Activated CD8-positive, alpha-beta T cell treated with anti-CD3 and anti-CD28 coated beads for 36 hours (primary cell): ENCODE results near the gene ACOT7. TPM values are rescaled to one million over a fixed set of nuclear protein-coding genes. Genes with fewer than 3 reads are reported as not detected.

ENCODE experiments used
- ATAC-seq: fragments of 200-7000 bp; cut with Tn5 transposase; one replicate; pipeline ENCODE4 v1.10.0; 2021; ENCODE audit warnings: mild to moderate bottlenecking, moderate library complexity
- CTCF ChIA-PET: fragments of 350-600 bp; sonication (Branson Sonifier 250); formaldehyde crosslinking; loops from one replicate; lab custom pipeline; 2021; ENCODE audit warnings: antibody characterized with exemption; lab: Charles Lee
- POLR2A ChIA-PET: fragments of 350-600 bp; sonication (Branson Sonifier 250); formaldehyde crosslinking; loops from one replicate; lab custom pipeline; 2021; ENCODE audit warnings: antibody characterized with exemption; lab: Charles Lee
- DNase-seq: peaks from one replicate; pipeline ENCODE4 v3.0.0-alpha.2; 2020
- H3K27ac Mint-ChIP-seq: one replicate; pipeline ENCODE4 v1.8.0; 2021; ENCODE audit warnings: mild to moderate bottlenecking, mixed read lengths
- H3K27me3 Mint-ChIP-seq: one replicate; pipeline ENCODE4 v1.8.0; 2021; ENCODE audit warnings: mixed read lengths
- H3K36me3 Mint-ChIP-seq: one replicate; pipeline ENCODE4 v1.8.0; 2021; ENCODE audit warnings: low read depth, mixed read lengths
- H3K4me1 Mint-ChIP-seq: one replicate; pipeline ENCODE4 v1.8.0; 2021; ENCODE audit warnings: low read depth, mixed read lengths
- H3K4me3 Mint-ChIP-seq: one replicate; pipeline ENCODE4 v1.8.0; 2021; ENCODE audit warnings: mild to moderate bottlenecking, moderate library complexity, mixed read lengths
- H3K9me3 Mint-ChIP-seq: one replicate; pipeline ENCODE4 v1.8.0; 2021; ENCODE audit warnings: mixed read lengths
- intact Hi-C: fragments of 100-400 bp; cut with micrococcal nuclease; formaldehyde crosslinking; loops from one replicate; pipeline ENCODE4 v1.10.0; 2022
- total RNA-seq, 2 experiments: library from RNA; stranded (reverse); gene quantifications; one replicate each; pipeline ENCODE4 v1.2.3, GENCODE V29; 2021
- TF ChIP-seq, protein P1 (sequence below): fragments of 200-600 bp; IDR thresholded peaks from one replicate; pipeline ENCODE4 v1.8.0; 2022; ENCODE audit warnings: antibody characterized with exemption, mild to moderate bottlenecking

ACOT7 gene
- total RNA-seq, 2 experiments from 2014 or later, result 80.4 to 86.7 TPM

DNA sequence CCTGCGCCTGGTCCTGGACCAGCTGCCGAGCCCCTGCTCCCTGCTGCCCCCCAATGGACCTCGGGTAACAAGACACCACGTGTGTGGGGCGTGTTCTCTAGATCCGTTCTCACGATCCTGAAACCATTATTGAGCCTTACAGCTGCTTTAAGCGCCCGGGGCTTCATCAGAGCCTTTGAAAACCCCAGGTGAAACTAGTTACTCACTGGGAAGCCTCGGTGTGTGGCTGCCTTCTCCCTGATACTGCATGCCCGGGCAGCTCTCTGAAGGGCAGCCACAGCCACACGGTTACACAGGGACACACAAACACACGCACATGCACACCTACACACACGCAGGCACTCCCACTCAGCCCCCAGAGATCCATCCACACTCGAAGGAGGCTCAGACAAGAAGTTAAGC lies 20.9 kb upstream of the ACOT7 start:
- intact Hi-C loops, result no loop called here
- peaks cover 11% of the 10 kb centered on the region for H3K4me1 Mint-ChIP-seq
- DNase-seq (peak; percentile 79), ATAC-seq (peak; percentile 94)
- ChIA-PET CTCF (interaction anchor here (0.8 to 10.7 kb wide), 20 partner anchors 9 to 168 kb away, joined by 3 to 79 read pairs (median 4); partner anchors contain the start of gene ESPN), POLR2A (interaction anchor here (0.6 to 1.2 kb wide), 2 partner anchors 10 to 308 kb away, joined by 3 to 4 read pairs; no protein-coding TSS in a partner anchor)
- no peaks in the 10 kb centered on the region for H3K36me3 Mint-ChIP-seq
- no peaks in the 10 kb centered on the region for H3K9me3 Mint-ChIP-seq
- H3K27me3 Mint-ChIP-seq, result peaks cover 54% of the 10 kb centered on the region
- H3K4me3 Mint-ChIP-seq, result no peak overlapping the region
- TF ChIP-seq, protein P1, sequence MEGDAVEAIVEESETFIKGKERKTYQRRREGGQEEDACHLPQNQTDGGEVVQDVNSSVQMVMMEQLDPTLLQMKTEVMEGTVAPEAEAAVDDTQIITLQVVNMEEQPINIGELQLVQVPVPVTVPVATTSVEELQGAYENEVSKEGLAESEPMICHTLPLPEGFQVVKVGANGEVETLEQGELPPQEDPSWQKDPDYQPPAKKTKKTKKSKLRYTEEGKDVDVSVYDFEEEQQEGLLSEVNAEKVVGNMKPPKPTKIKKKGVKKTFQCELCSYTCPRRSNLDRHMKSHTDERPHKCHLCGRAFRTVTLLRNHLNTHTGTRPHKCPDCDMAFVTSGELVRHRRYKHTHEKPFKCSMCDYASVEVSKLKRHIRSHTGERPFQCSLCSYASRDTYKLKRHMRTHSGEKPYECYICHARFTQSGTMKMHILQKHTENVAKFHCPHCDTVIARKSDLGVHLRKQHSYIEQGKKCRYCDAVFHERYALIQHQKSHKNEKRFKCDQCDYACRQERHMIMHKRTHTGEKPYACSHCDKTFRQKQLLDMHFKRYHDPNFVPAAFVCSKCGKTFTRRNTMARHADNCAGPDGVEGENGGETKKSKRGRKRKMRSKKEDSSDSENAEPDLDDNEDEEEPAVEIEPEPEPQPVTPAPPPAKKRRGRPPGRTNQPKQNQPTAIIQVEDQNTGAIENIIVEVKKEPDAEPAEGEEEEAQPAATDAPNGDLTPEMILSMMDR, result peak; percentile 62
- H3K27ac Mint-ChIP-seq, result no peak overlapping the region

DNA sequence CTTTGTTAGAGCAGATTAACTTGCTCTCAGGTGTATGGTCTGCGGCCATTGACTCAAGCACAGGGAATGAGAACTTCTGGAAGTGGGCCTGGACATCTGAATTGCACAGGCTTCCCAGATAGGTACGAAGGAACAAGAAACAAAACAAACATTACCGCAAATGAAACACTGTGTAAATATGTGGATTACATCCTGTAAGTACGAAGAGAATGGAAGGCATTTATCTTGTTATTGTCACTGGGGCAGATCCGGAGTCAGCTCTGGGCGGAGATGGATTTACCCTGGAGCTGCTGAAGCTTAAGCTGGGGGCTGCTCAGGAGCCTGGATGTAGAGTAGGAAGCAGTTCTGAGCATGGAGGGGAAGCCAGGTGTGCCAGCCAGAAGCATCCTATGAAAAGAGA lies 19.3 kb upstream of the ACOT7 start:
- peaks cover 9% of the 10 kb centered on the region for H3K4me1 Mint-ChIP-seq
- ChIA-PET POLR2A (no interaction called here), CTCF (interaction anchor here (2.2 to 3.2 kb wide), 3 partner anchors 25 to 65 kb away, joined by 8 to 21 read pairs (median 17); no protein-coding TSS in a partner anchor)
- DNase-seq (no peak), ATAC-seq (no peak)
- no peaks in the 10 kb centered on the region for H3K9me3 Mint-ChIP-seq
- peaks cover 46% of the 10 kb centered on the region for H3K27me3 Mint-ChIP-seq
- H3K4me3 Mint-ChIP-seq, result no peak overlapping the region
- TF ChIP-seq, protein P1, result no peak
- no peak overlapping the region for H3K27ac Mint-ChIP-seq
- no peaks in the 10 kb centered on the region for H3K36me3 Mint-ChIP-seq
- intact Hi-C loops, result no loop called here

DNA sequence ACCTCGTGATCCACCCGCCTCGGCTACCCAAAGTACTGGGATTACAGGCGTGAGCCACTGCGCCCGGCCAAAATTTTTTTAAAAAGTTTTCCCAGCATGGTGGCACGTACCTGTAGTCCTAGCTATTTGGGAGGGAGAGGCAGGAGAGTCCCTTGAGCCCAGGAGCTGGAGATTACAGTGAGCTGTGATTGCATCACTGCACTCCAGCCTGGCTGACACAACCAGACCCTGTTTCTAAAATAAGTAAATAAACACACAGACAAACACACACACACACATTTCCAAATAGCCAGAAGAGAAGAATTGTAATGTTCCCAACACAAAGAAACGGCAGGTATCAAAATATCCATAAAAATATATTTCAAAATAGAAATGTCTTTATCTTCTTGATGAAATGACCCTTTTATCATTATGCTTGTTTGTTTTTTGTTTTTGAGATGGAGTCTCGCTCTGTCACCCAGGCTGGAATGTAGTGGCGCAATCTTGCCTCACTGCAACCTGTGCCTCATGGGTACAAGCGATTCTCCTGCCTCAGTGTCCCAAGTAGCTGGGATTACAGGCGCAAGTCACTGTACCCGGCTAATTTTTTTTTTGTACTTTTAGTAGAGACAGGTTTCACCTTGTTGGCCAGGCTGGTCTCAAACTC lies 16.8 kb upstream of the ACOT7 start:
- Mint-ChIP-seq H3K4me1 (peaks cover 9% of the 10 kb centered on the region), H3K9me3 (no peaks in the 10 kb centered on the region), H3K36me3 (no peaks in the 10 kb centered on the region), H3K27me3 (peaks cover 22% of the 10 kb centered on the region), H3K27ac (no peak overlapping the region), H3K4me3 (no peak overlapping the region)
- TF ChIP-seq, protein P1, result no peak
- CTCF ChIA-PET, result interaction anchor here (1.2 to 2.4 kb wide), 4 partner anchors 13 to 164 kb away, joined by 6 to 8 read pairs (median 8); no protein-coding TSS in a partner anchor
- POLR2A ChIA-PET, result no interaction called here
- no peak for ATAC-seq
- DNase-seq, result no peak
- intact Hi-C loops, result no loop called here

- POLR2A ChIA-PET, result no interaction called here
Observed at GRCh38 chr1:6409733-6410132, 16.2 kb upstream of the ACOT7 start.

More at GRCh38 chr1:6409733-6410132, 16.2 kb upstream of the ACOT7 start:
- Mint-ChIP-seq H3K9me3 (no peaks in the 10 kb centered on the region), H3K4me3 (no peak overlapping the region), H3K36me3 (no peaks in the 10 kb centered on the region), H3K4me1 (peaks cover 6% of the 10 kb centered on the region), H3K27ac (no peak overlapping the region), H3K27me3 (peaks cover 17% of the 10 kb centered on the region)
- TF ChIP-seq, protein P1, result no peak
- DNase-seq, result no peak
- no peak for ATAC-seq
- CTCF ChIA-PET, result interaction anchor here (2.1 to 2.4 kb wide), 3 partner anchors 29 to 163 kb away, joined by 6 to 8 read pairs (median 7); no protein-coding TSS in a partner anchor
- intact Hi-C loops, result no loop called here
